HG03432 (cell line): ENCODE measurements around the gene ADISSP.

Experiments
- ATAC-seq: cut with Tn5 transposase; IDR thresholded peaks from one replicate; pipeline ENCODE4 v1.9.1; 2021; ENCODE audit warnings: mild to moderate bottlenecking, moderate library complexity; ENCODE audit not compliant: unreplicated experiment

The ADISSP gene

GRCh38 chr20:3720626-3721025 lies 46.9 kb downstream of the ADISSP start:
- ATAC-seq = no peak

- no peak for ATAC-seq
These were observed 47.5 kb downstream of the ADISSP start for GRCh38 chr20:3720068-3720467.

- ATAC-seq = no peak
These were observed 48.5 kb downstream of the ADISSP start for GRCh38 chr20:3719046-3719445.

- peak; percentile 47 for ATAC-seq
These were observed 51.2 kb downstream of the ADISSP start for GRCh38 chr20:3716195-3716834.

GRCh38 chr20:3714092-3714491 lies 53.5 kb downstream of the ADISSP start:
- no peak for ATAC-seq

DNA sequence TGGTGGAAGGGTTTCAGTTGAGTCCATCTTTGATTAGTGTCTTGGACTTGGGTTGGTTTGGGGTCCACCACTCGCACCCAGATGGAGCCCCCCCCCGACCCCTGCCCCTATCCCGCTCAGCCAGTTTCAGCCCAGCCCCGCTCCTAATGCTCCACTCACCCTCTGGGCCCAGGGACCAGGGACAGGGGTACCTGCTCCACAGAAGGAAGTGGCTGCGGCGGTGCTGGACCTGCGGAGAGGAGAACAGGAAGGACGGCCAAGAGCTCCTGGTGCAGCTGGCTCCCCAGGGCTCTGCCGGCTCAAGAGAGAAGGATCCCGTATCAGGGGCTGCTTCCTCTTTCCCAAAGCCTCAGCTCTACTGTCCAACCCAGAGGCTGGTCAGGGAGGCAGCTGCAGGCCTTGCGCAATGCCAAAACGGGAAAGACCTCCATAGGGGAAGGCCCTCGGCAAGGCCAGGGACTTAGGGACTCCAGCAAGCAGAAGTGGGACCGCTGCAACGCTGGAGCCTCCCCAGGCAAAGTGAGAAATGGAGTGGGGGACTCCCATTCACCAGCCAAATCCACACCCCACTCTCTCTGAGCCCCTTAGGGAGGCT lies 55.2 kb downstream of the ADISSP start, which contains the start of gene SIGLEC1:
TSS of gene SIGLEC1 (minus strand) at position 322 of the 595 bp plus-strand sequence. CDS start 5,472 bp downstream, outside the sequence.
- no peak for ATAC-seq

GRCh38 chr20:3711484-3711941 lies 56.0 kb downstream of the ADISSP start:
- ATAC-seq = no peak

DNA sequence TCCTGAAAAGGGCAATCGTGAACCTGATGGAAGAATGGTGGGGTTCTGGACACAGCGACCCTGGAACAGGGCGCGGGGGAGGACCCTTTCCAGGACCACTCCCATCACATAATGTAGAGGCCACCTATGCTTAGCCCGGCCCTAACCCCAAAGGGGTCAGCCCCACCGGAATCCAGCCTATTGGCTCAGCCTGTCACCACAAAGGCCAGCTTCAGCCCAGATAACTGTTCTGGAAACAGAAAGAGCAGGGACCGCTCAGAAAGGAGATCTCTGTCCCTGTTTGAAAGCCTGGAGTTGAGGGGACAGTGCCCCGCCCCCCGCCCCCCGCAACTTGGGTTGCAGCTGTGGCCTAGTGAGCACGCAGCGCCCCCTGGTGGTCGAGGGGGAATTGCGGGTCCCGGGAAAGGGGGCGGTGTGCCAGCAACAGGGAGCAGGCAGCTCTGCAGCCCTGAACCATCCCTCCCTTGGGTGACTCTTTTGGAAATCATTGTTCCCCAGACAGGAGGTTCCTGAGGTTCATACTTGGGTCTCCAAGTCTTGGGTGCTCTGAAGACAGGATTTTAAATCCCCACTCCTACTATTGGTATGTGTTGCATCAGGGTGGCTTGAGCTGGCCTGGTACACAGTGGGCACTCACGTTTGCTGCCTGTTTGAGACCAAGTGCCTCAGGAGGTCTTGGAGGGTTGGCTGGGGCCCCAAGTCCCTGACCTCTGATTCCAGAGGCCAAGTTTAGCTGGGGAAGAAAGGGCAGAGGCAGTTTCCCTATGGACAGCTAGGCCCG lies 56.7 kb downstream of the ADISSP start:
- ATAC-seq = no peak

GRCh38 chr20:3710011-3710466 lies 57.5 kb downstream of the ADISSP start:
- no peak for ATAC-seq

GRCh38 chr20:3707508-3707899 lies 60.0 kb downstream of the ADISSP start:
- no peak for ATAC-seq

- ATAC-seq = no peak
These were observed 60.6 kb downstream of the ADISSP start for GRCh38 chr20:3706774-3707507.

- ATAC-seq = no peak
These were observed 61.4 kb downstream of the ADISSP start for GRCh38 chr20:3705970-3706739.

DNA sequence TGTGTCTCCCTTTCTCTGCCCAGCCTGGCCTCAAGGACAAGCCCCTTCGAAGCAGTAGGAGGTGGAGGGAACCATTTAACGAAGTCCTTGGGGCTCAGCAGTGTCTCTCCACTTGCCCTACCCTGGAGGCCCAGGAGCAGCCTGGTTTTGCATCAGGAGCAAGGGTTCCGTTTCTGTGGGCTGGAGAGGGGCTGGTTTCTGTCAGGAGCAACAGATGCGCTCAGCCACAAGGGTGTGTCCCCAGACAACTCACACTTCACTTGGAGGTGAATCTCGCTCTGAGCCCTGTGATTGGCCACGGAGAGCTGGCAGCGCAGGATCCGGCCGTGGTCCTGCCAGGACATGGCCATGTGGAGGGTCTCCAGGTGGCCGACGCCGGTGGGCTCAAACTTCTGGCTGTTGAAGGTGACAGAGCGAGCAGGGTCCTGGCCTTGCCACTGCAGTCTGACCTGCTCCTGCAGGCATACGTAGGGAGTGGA lies 62.0 kb downstream of the ADISSP start:
- no peak for ATAC-seq

DNA sequence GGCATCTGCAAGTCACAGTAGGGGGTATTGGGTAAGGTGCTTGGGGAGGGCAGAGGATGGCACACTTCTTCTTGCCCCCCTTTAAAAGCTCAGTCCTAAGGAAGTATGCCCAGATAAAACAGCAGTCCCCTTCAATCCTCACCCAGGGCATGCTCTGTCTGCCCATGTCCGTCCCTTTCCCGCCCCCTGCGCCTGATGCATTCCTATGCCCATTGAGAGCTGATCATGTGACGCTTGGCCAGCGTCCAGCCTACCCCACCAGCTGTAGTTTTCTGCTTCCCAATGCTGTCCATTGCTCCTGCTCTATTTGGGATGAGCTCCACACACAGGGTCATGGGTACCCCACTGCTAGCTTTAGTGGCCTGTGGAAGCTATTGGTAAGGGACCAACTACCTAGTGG lies 63.5 kb downstream of the ADISSP start:
- no peak for ATAC-seq
